ENCODE measurements around the gene CNTD1.

Gene CNTD1

DNA sequence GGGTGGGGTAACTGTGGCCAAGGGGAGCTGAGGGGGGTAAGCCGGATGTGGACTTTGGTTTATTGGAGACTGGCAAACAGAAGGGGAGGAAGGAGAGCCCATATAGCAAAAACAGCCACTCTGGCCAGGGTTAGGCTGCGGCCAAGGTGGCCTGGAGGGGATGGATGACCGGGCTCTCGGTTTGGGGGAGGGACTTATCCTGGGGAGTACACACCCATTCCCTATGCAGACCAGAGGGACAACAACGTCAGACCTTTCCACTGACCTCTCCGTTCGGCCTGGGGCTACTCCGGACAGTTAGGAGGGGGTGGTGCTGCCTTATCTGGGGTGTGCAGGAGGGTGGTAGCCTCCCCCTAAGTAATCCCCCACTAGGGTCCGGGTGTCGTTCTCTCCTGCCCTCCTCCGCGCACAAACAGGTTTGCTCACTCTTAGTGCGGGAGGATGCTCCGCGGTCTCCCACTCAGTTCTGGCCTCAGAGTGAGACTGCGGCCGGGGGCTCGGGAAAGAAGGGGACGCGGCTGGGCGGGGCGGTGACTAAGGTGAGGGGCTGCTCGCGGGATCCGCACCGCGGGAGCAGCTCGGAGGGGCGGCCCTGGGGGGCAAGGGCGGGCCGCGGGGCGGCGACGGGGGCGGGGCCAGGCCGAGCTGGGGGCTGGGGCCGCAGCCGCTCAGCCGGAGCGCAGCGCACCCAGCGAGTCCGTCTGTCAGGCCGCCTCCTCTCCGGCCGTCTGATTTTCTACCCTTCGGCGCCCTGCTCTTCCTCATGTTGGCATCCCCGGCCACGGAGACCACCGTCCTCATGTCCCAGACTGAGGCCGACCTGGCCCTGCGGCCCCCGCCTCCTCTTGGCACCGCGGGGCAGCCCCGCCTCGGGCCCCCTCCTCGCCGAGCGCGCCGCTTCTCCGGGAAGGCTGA is 18.5 kb upstream of the CNTD1 start, which contains the start of gene WNK4:
WNK4 (plus strand) TSS at position 675 of the 915 bp plus-strand sequence; CDS start at position 764, 89 bp downstream.
- DNase-seq: no peak

GRCh38 chr17:42780851-42781638 is 17.6 kb upstream of the CNTD1 start:
- DNase-seq: no peak

GRCh38 chr17:42781639-42782165 is 17.0 kb upstream of the CNTD1 start:
- DNase-seq: no peak

DNA sequence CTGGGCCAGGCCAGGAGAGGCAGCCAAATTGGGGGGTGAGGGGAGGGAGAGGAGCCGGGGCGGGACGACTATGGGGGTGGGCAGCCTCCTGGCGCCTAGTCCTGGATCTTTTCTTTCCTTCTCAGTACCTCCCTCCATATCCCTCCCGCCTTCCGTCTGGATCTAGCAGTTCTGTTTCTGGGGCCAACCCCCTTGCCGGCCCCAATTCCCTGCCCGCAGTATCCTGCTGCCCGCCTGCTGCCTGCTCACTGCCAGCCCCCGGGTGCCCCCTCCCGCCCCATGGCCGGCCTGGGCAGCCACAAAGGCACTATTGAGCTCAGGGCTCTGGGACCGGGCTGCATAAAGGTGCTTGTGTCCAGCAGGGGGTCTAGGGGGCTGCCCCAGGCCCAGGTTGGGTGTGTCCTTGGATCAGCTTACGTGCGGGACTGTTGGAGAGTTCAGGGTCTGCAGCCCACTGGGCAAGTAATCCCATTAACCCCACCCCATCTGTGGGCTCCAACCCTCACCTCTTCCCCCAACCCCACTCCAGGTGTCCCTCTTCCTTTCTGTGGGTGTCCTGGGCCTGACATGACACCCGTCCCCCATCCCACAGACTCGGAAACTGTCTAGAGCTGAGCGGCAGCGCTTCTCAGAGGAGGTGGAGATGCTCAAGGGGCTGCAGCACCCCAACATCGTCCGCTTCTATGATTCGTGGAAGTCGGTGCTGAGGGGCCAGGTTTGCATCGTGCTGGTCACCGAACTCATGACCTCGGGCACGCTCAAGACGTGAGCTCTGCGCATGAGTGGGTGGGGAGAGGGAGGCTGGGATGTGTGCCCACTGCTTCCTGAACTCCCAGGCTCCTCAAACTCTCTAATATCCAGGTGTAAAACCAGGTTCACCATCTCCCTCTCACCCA is 16.2 kb upstream of the CNTD1 start:
- no peak for DNase-seq

DNA sequence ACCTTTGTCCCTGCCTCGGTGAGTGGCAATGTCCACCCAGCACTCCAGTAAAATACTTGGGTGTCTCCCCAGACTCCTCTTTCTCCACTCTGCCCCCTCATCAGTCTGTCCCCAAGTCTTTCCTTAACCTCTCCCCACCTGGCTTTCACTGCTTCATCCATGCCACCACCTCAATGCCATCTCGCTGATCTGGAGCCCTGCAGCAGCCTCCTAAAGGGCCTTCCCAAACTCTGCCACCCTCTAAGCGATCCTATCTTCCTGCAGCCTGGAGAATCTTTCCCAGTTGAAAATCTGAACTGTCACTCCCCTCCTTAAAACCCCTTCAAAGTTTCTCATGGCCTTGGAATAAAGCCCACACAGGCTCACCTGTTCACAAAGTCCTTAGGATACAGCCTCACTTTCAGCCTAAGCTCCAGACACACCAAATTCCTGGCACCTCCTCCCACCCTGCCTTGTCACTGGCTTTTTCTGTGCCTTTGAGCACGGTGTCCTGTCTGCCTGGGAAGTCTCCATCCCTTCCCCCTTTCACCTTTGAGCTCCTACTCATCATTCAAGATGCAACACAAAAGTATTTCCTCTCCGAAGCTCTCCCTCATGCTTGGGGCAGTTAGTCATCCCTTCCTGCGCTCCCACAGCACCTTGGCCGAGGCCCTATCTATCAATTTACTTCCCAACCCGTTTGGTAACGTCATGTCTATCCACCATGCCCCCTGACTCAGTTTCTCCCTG is 15.4 kb upstream of the CNTD1 start:
- no peak for DNase-seq

- no peak for DNase-seq
Observed at GRCh38 chr17:42783791-42784138, 14.9 kb upstream of the CNTD1 start.

DNA sequence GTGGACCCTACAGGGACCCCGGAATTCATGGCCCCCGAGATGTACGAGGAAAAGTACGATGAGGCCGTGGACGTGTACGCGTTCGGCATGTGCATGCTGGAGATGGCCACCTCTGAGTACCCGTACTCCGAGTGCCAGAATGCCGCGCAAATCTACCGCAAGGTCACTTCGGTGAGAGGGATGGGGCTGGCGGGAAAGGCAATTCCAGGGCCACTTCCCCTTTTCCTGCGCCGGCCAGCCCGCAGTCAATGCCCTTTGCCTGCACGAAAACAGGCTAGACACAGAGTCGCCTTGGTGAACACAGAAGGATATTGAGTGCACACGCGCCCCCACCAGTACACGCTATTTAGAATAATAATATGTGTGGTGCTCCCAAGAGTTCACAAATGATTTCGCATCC is 14.3 kb upstream of the CNTD1 start:
- DNase-seq: no peak

- DNase-seq: no peak
Observed at GRCh38 chr17:42784811-42785592, 13.7 kb upstream of the CNTD1 start.

DNA sequence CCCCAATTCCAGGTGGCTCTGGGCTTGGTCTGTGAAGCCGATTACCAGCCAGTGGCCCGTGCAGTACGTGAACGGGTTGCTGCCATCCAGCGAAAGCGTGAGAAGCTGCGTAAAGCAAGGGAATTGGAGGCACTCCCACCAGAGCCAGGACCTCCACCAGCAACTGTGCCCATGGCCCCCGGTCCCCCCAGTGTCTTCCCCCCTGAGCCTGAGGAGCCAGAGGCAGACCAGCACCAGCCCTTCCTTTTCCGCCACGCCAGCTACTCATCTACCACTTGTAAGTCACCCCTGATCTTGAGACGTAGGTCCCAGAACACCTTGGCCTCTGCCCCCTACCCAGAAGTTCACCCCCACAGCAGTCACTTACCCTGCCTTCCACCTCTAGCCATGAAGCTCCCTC is 11.4 kb upstream of the CNTD1 start:
- DNase-seq: no peak

- DNase-seq: no peak
Observed at GRCh38 chr17:42791948-42792347, 6.7 kb upstream of the CNTD1 start.

- DNase-seq: no peak
Observed at GRCh38 chr17:42792545-42792944, 6.1 kb upstream of the CNTD1 start.

DNA sequence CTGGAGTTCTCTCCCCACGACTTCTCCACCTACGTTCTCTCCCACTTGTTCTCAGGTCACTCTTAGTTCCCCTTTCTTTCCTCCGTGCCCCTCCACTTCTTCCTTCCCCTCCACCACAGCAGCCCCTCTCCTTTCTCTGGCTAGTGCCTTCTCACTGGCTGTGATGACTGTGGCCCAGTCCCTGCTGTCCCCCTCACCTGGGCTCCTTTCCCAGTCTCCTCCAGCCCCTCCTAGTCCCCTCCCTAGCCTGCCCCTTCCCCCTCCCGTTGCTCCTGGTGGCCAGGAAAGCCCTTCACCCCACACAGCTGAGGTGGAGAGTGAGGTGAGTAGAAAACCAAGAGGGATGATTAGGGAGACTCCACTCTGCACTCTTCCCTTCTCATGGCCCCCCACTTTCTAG is 3.6 kb upstream of the CNTD1 start:
- no peak for DNase-seq

GRCh38 chr17:42795465-42795864 is 3.2 kb upstream of the CNTD1 start:
- DNase-seq: no peak

DNA sequence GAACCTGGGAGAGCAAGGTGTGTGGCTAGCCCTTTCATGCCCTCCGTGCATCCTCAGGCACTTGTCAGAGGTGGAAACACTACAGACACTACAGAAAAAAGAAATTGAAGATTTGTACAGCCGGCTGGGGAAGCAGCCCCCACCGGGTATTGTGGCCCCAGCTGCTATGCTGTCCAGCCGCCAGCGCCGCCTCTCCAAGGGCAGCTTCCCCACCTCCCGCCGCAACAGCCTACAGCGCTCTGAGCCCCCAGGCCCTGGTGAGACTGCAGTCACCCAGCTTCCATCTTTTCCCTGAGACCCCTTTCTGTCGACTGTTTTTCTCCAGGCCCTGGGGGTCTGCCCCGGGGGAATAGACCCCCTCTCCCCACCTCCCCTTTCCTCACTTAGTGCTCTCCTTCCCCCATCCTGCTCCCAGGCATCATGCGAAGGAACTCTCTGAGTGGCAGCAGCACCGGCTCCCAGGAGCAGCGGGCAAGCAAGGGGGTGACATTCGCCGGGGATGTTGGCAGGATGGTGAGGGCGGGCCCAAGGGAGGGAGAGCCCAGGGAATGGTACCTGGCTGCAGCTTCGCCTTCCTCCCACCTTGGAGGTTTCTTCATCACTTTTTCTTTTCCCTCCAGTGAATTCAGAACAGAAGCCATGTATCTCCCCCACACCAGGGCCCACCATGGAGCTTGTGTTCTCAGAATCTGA is 2.4 kb upstream of the CNTD1 start:
- DNase-seq: no peak

DNA sequence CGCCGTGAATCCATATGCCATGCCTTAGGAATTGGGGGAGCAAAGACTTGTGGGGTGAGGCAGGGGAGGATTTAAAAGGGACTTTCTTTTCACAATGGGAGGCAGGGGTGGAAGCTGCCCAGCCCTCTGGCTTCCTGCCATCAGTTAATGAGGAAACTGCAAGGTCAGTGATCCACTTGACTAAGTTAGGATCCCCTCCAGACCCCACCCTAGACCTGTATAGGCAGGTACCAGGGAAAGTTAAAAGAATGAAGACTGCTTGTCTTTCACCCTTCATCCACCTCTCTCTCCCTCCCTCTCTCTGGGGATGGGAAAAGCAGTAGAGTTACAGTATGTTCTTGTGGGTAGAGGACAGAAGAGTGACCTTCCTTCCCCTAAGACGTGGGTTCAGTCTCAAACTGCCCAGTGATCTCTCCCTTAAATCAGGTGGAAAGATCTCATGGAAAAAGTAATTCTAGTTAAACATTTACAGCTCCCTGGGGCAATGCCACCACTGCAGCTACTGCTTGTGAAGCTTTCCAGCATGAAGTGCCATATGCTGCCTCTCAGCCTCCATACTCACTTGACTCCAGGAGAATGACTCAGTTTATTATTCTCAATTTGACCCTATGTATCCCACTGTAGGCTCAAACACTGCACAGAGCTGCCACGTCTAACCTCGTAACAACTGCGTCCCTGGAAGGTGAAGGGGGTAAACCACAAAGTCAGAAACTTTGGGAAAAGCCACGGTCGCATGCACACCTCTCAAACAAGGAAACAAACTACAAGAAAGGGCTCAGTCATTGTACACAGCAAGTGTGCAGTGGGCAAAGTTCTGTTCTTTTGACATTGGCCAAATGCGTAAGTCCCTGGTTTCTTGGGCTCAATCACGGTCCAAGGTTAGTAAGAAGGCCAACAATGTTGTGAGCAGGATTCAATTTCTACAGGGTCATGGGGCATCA is 1.3 kb upstream of the CNTD1 start:
- no peak for DNase-seq

GRCh38 chr17:42798011-42798382 is 664 bp upstream of the CNTD1 start:
- DNase-seq: no peak

DNA sequence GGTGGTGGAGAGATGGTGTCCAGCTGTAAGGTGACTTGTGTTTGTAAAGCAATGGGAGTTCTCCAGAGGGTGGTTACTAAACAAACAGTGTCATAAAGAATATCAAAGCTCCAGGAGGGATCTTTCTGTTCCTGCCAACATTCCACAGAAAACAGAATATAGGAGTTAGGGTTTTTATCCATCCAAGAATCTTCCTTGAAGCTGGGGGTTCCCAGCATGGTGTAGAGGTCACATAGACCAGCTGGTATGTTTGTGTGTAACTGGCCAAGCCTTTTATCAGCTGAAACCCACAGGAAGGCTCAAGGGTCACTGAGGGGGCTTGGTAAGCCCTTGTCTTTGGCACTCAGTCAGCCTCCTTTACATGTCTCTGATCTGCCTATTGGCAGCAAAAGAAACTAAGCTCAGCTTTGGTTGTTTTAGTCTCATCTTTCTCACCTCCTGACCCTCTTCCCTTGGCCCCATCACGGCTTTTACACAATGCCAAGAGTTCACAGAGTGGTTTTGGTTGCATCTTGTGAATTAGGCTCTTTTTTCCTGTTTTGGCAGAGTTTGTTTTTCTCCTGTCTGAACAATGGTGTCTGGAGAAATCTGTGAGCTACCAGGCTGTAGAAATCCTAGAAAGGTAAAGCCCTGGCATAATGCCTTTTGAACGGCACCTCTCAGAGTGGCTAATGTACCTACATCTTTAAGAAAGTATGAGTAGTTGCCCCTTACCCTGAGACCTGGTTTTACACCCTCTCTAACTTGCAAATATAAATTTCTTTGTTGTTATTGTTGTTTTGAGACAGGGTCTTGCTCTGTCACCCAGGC is 4.6 kb downstream of the CNTD1 start:
- DNase-seq: no peak

GRCh38 chr17:42804918-42805367 is 6.3 kb downstream of the CNTD1 start:
- DNase-seq: no peak
